ENCODE results near the gene EHMT1.

DNA sequence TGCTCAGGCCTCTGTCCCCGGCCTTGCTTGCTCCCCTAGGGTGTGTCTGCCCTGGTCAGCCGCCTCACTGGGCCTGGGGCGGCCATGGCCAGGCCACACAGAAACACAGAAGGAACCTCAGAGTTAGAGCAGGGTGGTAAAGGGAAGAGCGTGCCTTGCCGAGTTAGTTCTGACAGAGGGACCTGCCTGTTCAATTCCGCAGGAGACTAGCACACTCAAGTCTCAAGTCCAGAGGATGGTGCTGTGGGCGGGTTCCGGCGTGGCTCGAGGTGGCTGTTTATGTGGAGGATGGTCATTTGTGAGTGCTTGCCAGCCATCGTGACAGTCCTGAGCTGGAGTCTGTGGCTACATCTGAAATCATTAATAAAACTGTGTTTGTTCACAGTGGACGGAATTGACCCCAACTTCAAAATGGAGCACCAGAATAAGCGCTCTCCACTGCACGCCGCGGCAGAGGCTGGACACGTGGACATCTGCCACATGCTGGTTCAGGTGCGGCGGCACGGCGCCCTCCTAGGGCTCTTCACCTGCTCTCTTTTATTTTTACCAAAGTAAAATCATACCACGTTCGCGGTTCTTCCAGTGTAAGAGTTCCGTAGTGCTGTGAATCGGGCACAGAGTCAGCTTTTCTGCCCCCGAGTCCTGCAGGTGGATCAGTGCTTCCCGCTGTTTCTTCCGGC lies 163.2 kb downstream of the EHMT1 start:
- TF ChIP-seq, protein P1, sequence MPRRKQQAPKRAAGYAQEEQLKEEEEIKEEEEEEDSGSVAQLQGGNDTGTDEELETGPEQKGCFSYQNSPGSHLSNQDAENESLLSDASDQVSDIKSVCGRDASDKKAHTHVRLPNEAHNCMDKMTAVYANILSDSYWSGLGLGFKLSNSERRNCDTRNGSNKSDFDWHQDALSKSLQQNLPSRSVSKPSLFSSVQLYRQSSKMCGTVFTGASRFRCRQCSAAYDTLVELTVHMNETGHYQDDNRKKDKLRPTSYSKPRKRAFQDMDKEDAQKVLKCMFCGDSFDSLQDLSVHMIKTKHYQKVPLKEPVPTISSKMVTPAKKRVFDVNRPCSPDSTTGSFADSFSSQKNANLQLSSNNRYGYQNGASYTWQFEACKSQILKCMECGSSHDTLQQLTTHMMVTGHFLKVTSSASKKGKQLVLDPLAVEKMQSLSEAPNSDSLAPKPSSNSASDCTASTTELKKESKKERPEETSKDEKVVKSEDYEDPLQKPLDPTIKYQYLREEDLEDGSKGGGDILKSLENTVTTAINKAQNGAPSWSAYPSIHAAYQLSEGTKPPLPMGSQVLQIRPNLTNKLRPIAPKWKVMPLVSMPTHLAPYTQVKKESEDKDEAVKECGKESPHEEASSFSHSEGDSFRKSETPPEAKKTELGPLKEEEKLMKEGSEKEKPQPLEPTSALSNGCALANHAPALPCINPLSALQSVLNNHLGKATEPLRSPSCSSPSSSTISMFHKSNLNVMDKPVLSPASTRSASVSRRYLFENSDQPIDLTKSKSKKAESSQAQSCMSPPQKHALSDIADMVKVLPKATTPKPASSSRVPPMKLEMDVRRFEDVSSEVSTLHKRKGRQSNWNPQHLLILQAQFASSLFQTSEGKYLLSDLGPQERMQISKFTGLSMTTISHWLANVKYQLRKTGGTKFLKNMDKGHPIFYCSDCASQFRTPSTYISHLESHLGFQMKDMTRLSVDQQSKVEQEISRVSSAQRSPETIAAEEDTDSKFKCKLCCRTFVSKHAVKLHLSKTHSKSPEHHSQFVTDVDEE (CRISPR knock-in tag; IDR thresholded peaks at IDR 0.05), result no peak
- TF ChIP-seq RARB (CRISPR knock-in tag; IDR thresholded peaks at IDR 0.05) (no peak), ESRRG (CRISPR knock-in tag; IDR thresholded peaks at IDR 0.05) (no peak), TOX (CRISPR knock-in tag; IDR thresholded peaks at IDR 0.05; ENCODE audit: borderline replicate concordance) (no peak), CSDC2 (CRISPR knock-in tag; IDR thresholded peaks at IDR 0.05) (no peak)
- TF ChIP-seq, protein P2, sequence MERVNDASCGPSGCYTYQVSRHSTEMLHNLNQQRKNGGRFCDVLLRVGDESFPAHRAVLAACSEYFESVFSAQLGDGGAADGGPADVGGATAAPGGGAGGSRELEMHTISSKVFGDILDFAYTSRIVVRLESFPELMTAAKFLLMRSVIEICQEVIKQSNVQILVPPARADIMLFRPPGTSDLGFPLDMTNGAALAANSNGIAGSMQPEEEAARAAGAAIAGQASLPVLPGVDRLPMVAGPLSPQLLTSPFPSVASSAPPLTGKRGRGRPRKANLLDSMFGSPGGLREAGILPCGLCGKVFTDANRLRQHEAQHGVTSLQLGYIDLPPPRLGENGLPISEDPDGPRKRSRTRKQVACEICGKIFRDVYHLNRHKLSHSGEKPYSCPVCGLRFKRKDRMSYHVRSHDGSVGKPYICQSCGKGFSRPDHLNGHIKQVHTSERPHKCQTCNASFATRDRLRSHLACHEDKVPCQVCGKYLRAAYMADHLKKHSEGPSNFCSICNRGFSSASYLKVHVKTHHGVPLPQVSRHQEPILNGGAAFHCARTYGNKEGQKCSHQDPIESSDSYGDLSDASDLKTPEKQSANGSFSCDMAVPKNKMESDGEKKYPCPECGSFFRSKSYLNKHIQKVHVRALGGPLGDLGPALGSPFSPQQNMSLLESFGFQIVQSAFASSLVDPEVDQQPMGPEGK (CRISPR knock-in tag; IDR thresholded peaks at IDR 0.05; ENCODE audit: borderline replicate concordance), result no peak
- TF ChIP-seq, protein P3, sequence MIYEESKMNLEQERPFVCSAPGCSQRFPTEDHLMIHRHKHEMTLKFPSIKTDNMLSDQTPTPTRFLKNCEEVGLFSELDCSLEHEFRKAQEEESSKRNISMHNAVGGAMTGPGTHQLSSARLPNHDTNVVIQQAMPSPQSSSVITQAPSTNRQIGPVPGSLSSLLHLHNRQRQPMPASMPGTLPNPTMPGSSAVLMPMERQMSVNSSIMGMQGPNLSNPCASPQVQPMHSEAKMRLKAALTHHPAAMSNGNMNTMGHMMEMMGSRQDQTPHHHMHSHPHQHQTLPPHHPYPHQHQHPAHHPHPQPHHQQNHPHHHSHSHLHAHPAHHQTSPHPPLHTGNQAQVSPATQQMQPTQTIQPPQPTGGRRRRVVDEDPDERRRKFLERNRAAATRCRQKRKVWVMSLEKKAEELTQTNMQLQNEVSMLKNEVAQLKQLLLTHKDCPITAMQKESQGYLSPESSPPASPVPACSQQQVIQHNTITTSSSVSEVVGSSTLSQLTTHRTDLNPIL (CRISPR knock-in tag; IDR thresholded peaks at IDR 0.05; ENCODE audit: low read depth), result no peak
- TF ChIP-seq, protein P4, sequence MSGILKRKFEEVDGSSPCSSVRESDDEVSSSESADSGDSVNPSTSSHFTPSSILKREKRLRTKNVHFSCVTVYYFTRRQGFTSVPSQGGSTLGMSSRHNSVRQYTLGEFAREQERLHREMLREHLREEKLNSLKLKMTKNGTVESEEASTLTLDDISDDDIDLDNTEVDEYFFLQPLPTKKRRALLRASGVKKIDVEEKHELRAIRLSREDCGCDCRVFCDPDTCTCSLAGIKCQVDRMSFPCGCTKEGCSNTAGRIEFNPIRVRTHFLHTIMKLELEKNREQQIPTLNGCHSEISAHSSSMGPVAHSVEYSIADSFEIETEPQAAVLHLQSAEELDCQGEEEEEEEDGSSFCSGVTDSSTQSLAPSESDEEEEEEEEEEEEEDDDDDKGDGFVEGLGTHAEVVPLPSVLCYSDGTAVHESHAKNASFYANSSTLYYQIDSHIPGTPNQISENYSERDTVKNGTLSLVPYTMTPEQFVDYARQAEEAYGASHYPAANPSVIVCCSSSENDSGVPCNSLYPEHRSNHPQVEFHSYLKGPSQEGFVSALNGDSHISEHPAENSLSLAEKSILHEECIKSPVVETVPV (CRISPR knock-in tag; IDR thresholded peaks at IDR 0.05), result no peak
